Stimulated activated memory B cell treated with anti-CD40 and anti-IgM and Interleukin-4, amounts not matched to agents 10 μg/mL and 1 μg/mL and 100 μg/mL, for 72 hours (primary cell): Measurements from ENCODE around the gene FAM163A.

ENCODE experiments used
- ATAC-seq: fragments of 150-1000 bp; cut with Tn5 transposase; 2 replicates; pipeline ENCODE4 v1.10.0; 2021
- H3K27ac Mint-ChIP-seq: one replicate; pipeline ENCODE4 v1.8.0; 2022; ENCODE audit warnings: mild to moderate bottlenecking, mixed read lengths
- H3K27me3 Mint-ChIP-seq: one replicate; pipeline ENCODE4 v1.8.0; 2022; ENCODE audit warnings: mixed read lengths
- H3K36me3 Mint-ChIP-seq: one replicate; pipeline ENCODE4 v1.8.0; 2022; ENCODE audit warnings: mixed read lengths
- H3K4me1 Mint-ChIP-seq: one replicate; pipeline ENCODE4 v1.8.0; 2022; ENCODE audit warnings: mixed read lengths
- H3K4me3 Mint-ChIP-seq: one replicate; pipeline ENCODE4 v1.8.0; 2022; ENCODE audit warnings: mild to moderate bottlenecking, moderate library complexity, mixed read lengths
- H3K9me3 Mint-ChIP-seq: one replicate; pipeline ENCODE4 v1.8.0; 2022; ENCODE audit warnings: mixed read lengths

Gene FAM163A

DNA sequence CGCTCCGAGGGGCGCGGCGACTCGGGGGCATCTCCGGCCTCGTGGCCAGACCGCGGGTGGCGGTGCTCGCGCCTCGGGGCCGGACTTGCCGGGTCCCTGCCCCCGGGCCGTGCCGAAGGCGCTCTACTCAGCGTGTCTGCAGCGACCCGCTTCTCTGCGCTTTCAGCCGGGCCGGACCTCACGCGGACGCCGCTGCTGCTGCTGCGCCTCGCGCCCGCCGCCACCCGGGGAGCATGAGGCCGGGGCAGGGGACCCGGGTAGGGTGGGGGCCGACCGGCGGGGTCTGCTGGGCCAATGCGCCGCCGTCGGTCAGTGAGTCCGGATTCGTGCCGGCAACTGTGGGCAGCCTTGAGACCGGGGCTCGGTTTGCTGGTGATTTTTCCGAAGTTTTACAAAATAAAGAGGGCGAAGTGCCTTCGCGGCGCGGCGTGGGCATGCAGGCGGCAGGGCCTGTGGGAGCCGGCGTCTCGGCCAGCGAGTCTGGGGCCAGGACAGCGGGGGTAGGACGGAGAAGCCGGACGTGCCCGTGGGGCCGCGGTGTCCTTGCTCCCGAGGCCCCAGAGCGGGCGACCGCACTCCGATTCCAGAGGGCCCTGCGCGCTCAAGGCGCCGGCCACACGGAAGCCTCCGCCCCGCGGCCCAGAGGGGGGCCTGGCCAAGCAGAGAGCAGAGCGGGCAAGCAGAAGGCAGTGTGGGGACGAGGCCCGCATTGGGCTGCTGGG is 749 bp downstream of the FAM163A start:
- peak; percentile 9 for ATAC-seq
- H3K9me3 Mint-ChIP-seq: peaks cover 6% of the 10 kb centered on the region
- no peak overlapping the region for H3K4me3 Mint-ChIP-seq
- H3K4me1 Mint-ChIP-seq: peaks cover 7% of the 10 kb centered on the region
- no peaks in the 10 kb centered on the region for H3K36me3 Mint-ChIP-seq
- H3K27ac Mint-ChIP-seq: no peak overlapping the region
- peaks cover 85% of the 10 kb centered on the region for H3K27me3 Mint-ChIP-seq

DNA sequence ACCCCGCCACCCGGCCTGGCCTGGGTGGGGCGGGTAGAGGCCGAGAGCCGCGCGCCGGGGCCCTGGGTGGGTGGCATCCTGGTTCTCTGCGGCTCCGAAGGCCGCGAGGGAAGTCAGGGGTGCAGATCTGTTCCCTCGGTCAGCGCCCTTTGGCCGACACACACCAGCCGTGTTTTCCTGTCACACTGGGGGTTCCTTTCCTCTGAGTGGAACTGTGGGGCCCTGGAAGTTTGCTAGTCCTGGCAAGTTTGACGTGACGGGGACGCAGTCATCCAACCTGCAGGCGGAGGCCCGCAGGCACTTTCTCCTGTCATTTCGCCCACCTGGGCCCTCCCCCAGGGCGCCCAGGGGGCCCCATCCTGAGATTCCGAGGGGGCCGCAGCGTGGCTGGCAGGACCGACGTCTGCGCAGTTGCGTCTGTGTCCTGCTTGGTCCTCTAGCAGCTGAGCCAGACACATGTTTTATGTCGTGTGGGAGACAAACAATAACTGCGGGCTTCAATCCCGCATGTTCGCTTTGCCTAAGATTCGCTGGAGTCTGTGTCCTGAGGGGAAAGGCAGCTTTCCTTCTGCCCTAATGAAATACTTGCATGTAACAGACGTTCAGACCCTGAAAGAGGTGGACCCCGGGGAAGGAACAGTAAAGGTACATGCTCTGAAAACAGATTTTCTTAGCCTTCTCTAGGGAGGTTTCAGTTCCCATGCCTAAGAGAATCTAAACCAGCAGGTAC is 1.5 kb downstream of the FAM163A start:
- no peak for ATAC-seq
- H3K4me1 Mint-ChIP-seq: peaks cover 7% of the 10 kb centered on the region
- no peaks in the 10 kb centered on the region for H3K36me3 Mint-ChIP-seq
- no peak overlapping the region for H3K4me3 Mint-ChIP-seq
- no peak overlapping the region for H3K27ac Mint-ChIP-seq
- H3K27me3 Mint-ChIP-seq: peaks cover 77% of the 10 kb centered on the region
- H3K9me3 Mint-ChIP-seq: peaks cover 6% of the 10 kb centered on the region

DNA sequence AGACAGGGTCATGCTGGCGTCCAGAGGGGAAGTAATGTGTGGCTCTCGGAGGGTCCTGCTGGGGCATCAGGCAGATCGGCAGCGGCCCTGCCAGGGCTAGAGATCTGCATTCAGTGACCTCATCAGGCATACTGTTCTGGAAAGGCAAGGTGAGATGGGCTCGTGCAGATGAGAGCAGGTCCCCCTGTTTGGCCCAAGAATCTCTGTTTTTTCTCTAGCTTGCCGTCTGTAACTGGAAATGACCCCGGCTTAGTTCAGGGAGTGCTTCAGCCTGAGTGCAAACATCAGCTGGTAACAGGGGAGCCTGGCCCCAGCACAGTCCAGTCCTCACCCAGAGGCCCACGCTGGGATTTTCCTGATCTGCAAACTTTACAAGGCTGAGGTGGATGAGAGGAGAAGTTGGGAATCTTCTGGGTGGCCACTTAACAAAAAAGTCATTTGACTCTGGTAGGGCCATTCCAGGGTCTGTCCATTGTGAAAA is 2.1 kb downstream of the FAM163A start:
- Mint-ChIP-seq H3K27me3 (peaks cover 71% of the 10 kb centered on the region), H3K27ac (no peak overlapping the region), H3K4me3 (no peak overlapping the region), H3K4me1 (peaks cover 7% of the 10 kb centered on the region), H3K36me3 (no peaks in the 10 kb centered on the region), H3K9me3 (peaks cover 6% of the 10 kb centered on the region)
- ATAC-seq: no peak

DNA sequence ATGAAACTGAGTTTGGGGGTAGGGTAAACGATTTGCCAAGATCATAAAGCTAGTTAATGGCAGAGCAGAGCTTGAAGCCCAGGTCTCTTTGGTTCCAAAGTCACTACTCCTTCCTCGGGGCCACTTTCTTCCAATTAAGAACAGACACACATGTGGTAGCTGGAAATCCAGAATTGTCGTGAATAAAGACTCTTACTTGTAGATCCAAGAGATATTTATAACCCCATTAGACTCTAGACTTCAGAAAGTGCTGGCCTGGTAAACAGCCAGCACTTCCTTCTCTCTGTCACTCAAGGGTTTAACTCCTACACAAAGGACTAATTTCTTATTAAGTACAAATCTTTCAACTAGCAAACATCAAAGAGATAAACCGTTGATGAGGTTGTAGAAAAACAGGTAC is 2.7 kb downstream of the FAM163A start:
- Mint-ChIP-seq H3K4me1 (peaks cover 7% of the 10 kb centered on the region), H3K27ac (no peak overlapping the region), H3K27me3 (peaks cover 71% of the 10 kb centered on the region), H3K4me3 (no peak overlapping the region), H3K9me3 (peaks cover 5% of the 10 kb centered on the region), H3K36me3 (no peaks in the 10 kb centered on the region)
- ATAC-seq: no peak

DNA sequence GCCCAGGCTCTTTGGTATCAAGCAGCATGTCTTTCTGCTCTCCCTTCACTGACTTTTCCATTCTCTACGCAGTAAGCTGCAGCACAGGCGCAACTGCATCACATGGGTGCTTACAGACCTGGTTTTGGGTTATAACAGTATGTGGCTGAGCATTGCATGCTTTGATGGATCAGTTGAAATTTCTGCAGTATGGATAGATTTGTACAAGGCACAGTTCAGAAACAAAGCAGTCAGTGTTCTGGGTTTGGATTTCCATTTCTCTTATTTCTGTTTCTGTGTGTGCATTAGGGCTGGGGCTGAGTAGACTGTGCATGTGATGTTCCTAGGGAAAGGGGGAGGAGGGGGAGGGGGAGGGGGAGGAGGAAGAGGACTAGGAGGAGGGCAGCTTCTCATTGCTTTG is 4.5 kb downstream of the FAM163A start:
- Mint-ChIP-seq H3K4me1 (peaks cover 4% of the 10 kb centered on the region), H3K9me3 (peaks cover 9% of the 10 kb centered on the region), H3K27me3 (peaks cover 61% of the 10 kb centered on the region), H3K36me3 (no peaks in the 10 kb centered on the region), H3K4me3 (no peak overlapping the region), H3K27ac (no peak overlapping the region)
- ATAC-seq: no peak

DNA sequence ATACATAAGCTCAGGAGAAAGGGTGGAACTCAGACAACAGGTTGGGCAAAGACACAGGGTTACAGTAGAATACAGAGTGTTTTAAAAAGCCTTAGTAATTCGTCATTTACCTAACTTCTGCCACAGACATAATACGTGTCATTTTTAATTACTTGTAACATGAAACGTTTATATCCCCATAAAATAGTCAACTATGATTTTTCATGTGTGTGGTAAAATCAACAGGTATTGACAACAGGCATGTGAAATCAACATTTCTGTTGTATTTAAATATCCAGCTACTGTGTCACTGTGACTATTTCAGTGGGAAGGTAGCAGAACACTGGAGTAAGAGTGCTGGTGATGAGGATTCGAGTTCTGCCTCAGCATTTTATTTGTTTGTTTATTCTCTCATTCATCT is 5.7 kb downstream of the FAM163A start:
- H3K4me1 Mint-ChIP-seq: no peaks in the 10 kb centered on the region
- no peak for ATAC-seq
- no peak overlapping the region for H3K4me3 Mint-ChIP-seq
- H3K36me3 Mint-ChIP-seq: no peaks in the 10 kb centered on the region
- peaks cover 56% of the 10 kb centered on the region for H3K27me3 Mint-ChIP-seq
- H3K9me3 Mint-ChIP-seq: peaks cover 9% of the 10 kb centered on the region
- H3K27ac Mint-ChIP-seq: no peak overlapping the region

DNA sequence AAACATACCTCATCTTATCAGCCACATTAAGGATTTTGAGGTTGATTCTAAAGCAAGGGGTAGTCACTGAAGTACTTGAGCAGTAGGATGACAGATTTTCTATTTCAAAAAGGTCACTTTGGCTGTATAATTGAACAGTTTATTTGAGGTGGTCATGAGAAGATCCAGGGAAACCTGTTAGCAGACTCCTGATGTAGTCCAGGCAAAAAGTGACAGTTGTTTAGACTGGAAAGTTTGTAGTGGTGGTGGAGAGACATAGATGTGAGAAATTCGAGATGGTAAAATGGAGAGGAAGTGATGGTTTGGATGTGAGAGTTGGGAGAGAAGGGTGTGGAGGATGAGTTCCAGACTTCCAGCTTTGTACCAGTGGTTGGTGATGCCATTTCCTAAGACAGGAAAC is 7.5 kb downstream of the FAM163A start:
- H3K36me3 Mint-ChIP-seq: no peaks in the 10 kb centered on the region
- H3K4me3 Mint-ChIP-seq: no peak overlapping the region
- peaks cover 9% of the 10 kb centered on the region for H3K9me3 Mint-ChIP-seq
- H3K4me1 Mint-ChIP-seq: no peaks in the 10 kb centered on the region
- no peak overlapping the region for H3K27ac Mint-ChIP-seq
- H3K27me3 Mint-ChIP-seq: peaks cover 39% of the 10 kb centered on the region
- no peak for ATAC-seq

DNA sequence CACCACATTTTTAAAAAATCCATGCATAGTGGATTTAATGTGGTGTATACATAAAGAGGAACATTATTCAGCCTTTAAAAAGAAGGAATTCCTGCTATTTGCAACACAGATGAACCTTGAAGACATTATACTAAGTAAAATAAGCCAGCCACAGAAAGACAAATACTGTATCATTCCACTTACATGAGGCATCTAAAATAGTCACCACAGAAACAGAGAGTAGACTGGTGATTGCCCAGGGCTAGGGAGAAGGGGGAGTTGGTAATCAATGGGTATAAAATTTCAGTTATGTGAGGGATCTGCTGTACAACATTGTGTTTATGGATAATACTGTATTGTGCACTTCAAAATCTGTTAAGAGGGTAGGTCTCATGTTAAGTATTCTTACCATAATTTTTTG is 10.0 kb downstream of the FAM163A start:
- H3K27me3 Mint-ChIP-seq: peaks cover 22% of the 10 kb centered on the region
- H3K4me1 Mint-ChIP-seq: no peaks in the 10 kb centered on the region
- no peak overlapping the region for H3K4me3 Mint-ChIP-seq
- peaks cover 9% of the 10 kb centered on the region for H3K9me3 Mint-ChIP-seq
- no peaks in the 10 kb centered on the region for H3K36me3 Mint-ChIP-seq
- no peak for ATAC-seq
- H3K27ac Mint-ChIP-seq: no peak overlapping the region

DNA sequence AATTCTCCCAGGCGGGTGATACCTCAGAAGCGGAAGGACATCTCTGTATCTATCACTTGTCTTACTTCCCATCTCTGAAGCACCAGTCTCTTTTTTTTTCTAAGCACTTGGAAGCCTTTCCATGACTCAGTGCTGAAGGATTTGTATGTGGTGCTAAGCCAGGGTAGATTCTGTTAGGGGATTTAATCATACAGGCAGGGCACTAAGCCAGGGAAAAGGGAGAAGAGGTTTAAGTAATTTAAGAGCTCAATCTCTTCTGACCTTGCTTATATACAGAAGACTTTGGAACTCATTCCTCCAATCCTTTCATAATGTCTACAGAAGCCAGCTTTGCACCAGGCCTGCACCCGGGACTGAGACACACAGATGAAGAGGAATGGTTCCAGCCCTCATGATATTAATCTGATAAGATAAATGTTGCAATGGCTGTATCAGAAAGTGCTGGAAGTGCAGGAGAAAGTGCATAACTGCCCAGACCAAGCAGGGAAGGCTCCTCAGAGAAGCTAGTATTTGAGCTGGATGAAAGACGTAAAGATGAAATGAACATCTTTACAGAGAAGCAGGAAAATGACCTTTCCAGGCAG is 11.0 kb downstream of the FAM163A start:
- no peaks in the 10 kb centered on the region for H3K36me3 Mint-ChIP-seq
- H3K4me1 Mint-ChIP-seq: no peaks in the 10 kb centered on the region
- no peak for ATAC-seq
- peaks cover 9% of the 10 kb centered on the region for H3K9me3 Mint-ChIP-seq
- H3K4me3 Mint-ChIP-seq: no peak overlapping the region
- H3K27ac Mint-ChIP-seq: no peak overlapping the region
- peaks cover 19% of the 10 kb centered on the region for H3K27me3 Mint-ChIP-seq

DNA sequence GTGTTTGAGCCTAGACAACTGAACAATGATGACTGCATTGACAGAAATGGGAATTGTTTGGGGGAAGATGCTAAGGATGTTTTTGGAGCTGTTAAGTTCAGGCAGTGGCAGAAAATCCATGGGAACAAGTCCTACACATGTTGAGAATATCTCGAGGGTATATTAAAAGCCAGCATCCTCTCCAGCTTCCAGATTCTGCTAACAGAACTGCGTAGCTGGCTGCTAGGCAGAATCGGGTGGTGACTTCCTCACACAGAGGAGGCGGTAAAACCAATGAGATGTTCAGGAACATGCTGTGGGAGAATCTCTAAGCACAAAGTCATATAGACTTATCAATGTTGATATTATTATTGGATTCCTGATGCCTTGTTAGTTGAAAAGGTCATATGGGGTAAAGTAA is 14.8 kb downstream of the FAM163A start:
- no peaks in the 10 kb centered on the region for H3K4me1 Mint-ChIP-seq
- no peaks in the 10 kb centered on the region for H3K9me3 Mint-ChIP-seq
- no peak for ATAC-seq
- H3K27ac Mint-ChIP-seq: no peak overlapping the region
- peaks cover 8% of the 10 kb centered on the region for H3K27me3 Mint-ChIP-seq
- no peak overlapping the region for H3K4me3 Mint-ChIP-seq
- no peaks in the 10 kb centered on the region for H3K36me3 Mint-ChIP-seq

DNA sequence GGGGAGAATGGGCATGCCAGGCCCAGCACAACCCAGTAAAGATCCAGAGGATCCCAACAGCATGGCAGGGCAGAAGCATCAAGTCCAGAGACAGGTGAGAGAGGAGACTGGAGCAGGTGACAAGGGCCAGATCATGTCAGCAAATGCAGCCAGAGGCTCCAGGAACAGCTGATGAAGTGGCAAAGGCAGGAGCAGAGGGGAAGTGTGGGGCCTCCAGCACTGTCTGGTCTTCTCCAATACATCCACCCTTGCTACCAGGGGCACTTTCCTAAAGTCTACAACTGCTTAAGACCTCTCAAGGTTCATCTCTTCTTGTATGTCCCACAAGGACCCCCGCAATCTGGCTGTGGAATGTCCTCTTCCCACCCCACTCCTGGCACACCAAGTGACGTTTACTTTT is 17.4 kb downstream of the FAM163A start:
- no peak for ATAC-seq
- H3K27me3 Mint-ChIP-seq: peaks cover 8% of the 10 kb centered on the region
- H3K36me3 Mint-ChIP-seq: no peaks in the 10 kb centered on the region
- no peak overlapping the region for H3K27ac Mint-ChIP-seq
- no peaks in the 10 kb centered on the region for H3K4me1 Mint-ChIP-seq
- H3K9me3 Mint-ChIP-seq: no peaks in the 10 kb centered on the region
- no peak overlapping the region for H3K4me3 Mint-ChIP-seq

DNA sequence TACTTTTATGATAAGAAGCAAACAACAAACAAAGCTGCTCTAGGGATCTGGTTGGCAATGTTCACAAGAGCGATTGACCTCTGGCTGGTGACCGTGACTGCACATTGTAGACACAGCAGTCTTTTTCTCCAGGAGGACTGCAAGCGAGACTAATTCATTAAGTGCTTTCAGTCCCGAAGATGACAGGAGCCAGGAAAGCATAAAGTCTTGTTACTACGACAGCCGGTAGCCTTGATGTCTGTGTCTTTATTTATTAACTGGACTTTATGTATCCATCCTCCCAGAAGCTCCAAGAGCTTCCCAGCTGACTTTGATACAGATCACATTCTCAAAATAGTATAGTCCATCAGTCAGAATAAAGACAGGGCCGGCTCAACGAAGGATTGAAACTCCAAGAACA is 18.2 kb downstream of the FAM163A start:
- Mint-ChIP-seq H3K4me1 (no peaks in the 10 kb centered on the region), H3K27me3 (peaks cover 8% of the 10 kb centered on the region), H3K36me3 (no peaks in the 10 kb centered on the region), H3K27ac (no peak overlapping the region), H3K9me3 (no peaks in the 10 kb centered on the region), H3K4me3 (no peak overlapping the region)
- no peak for ATAC-seq

DNA sequence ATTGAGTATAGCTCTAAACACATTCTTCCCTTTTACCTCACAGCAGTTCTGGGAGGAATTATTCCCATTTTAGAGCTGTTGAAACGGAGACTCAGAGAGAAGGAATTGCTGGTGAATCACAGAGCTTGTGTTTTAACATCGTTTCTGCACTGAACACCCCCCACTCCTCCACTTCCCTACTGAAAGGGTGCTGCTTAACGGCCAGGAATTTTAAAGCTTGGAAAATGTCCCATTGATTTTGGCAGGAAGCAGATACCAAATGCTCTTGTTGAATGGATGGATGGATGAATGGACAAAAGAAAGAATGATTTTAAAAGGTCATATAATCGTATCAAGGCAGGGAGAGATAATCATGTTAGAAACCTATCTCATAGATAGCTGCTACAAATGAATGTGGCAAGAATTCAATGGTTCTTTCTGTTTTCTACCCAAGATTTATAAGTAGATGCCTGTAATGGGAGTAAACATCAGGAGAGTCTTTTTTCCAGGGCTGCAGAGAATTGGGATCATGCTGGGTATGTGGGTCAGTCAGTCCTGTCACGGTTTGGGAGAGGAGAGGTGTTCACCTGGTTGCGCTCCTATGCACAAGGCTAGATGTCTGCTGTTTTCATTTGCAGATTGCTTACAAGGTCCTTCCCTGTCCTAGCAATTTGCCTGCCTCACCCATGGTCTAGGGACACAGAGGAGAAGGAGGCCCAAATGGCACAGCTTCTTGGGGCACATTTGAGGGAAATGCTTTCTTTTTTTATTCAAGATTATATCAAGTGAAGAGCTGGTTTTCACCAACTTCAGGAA is 19.0 kb downstream of the FAM163A start:
- Mint-ChIP-seq H3K27ac (no peak overlapping the region), H3K4me3 (no peak overlapping the region), H3K27me3 (peaks cover 8% of the 10 kb centered on the region), H3K9me3 (no peaks in the 10 kb centered on the region), H3K36me3 (no peaks in the 10 kb centered on the region), H3K4me1 (no peaks in the 10 kb centered on the region)
- no peak for ATAC-seq

DNA sequence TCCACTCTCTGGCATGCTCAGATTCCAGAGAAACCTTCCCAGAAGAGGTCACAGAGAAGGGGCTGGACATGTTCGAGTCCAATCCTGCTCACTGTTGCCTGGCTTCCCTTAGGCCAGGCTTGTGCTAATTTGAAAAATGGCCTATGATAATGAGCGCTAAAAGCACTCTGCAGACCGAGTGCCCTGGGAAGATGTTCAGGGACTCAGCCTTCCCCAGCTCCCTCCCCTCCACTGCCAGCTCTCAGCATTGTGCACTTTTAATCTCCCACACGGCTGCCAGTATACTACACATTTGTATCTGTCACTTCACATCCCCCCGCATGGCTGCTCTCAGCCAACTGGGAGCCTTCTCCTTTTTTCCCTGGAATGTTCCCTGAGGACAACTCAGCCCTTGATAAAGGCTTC is 24.1 kb downstream of the FAM163A start:
- Mint-ChIP-seq H3K36me3 (no peaks in the 10 kb centered on the region), H3K27ac (no peak overlapping the region), H3K9me3 (no peaks in the 10 kb centered on the region), H3K4me1 (no peaks in the 10 kb centered on the region), H3K4me3 (no peak overlapping the region), H3K27me3 (peaks cover 21% of the 10 kb centered on the region)
- ATAC-seq: no peak

DNA sequence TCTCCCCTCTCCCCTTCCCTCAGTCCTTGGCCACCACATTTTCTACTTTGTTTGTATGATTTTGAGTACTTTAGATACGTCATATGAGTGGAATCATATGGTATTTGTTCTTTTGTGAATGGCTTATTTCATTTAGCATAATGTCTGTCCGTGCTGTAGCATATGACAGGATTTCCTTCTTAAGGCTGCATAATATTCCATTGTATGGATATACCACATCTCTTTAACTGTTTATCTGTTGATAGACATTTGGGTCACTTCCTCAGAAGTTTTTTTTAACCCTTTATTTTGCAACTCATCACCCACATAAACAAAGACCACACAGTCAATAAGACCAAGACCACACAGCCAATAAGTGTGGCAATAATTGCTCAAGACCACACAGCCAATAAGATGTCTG is 24.9 kb downstream of the FAM163A start:
- no peaks in the 10 kb centered on the region for H3K4me1 Mint-ChIP-seq
- no peak for ATAC-seq
- no peaks in the 10 kb centered on the region for H3K9me3 Mint-ChIP-seq
- no peak overlapping the region for H3K27ac Mint-ChIP-seq
- no peak overlapping the region for H3K4me3 Mint-ChIP-seq
- H3K36me3 Mint-ChIP-seq: no peaks in the 10 kb centered on the region
- peaks cover 25% of the 10 kb centered on the region for H3K27me3 Mint-ChIP-seq
